ENCODE data around the gene MTR.

DNA sequence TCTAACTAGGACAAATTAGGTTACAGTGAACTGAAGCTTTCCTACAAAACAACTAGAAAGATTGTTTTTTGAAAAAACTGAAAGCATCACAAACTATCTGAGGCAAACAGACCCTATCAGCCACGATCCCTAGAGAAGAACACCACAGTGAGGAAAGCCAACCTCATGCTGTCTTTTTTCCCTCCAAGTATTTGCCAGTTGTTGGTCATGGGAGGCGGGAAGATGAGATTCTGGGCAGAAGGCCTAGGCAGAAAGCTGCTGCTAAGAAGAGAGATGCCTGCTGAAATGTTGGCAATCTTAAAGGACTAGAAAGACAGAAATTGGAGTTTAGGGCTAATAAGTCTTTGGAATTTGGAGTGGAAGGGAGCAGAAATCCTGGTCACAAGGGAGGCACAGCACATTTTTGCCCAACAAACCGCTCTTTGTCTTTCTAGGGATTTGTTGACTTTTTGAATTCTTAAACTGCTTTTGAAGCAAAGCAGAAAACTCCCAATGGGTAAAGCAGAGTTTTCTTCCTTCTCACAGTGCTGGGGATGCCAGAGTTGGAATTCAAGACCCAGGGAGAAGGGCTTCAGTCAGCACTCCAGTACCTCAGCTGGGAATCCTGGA lies 125.3 kb downstream of the MTR start:
- TF ChIP-seq, protein P1, sequence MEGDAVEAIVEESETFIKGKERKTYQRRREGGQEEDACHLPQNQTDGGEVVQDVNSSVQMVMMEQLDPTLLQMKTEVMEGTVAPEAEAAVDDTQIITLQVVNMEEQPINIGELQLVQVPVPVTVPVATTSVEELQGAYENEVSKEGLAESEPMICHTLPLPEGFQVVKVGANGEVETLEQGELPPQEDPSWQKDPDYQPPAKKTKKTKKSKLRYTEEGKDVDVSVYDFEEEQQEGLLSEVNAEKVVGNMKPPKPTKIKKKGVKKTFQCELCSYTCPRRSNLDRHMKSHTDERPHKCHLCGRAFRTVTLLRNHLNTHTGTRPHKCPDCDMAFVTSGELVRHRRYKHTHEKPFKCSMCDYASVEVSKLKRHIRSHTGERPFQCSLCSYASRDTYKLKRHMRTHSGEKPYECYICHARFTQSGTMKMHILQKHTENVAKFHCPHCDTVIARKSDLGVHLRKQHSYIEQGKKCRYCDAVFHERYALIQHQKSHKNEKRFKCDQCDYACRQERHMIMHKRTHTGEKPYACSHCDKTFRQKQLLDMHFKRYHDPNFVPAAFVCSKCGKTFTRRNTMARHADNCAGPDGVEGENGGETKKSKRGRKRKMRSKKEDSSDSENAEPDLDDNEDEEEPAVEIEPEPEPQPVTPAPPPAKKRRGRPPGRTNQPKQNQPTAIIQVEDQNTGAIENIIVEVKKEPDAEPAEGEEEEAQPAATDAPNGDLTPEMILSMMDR (conservative IDR thresholded peaks at IDR 0.05; ENCODE audit: low read length), result no peak
- TF ChIP-seq EZH2phosphoT487 (IDR thresholded peaks at IDR 0.05; ENCODE audit: borderline replicate concordance, low read depth, low read length), result no peak

All from OCI-LY7 (cell line).